HG03457 (cell line): Measurements from ENCODE around the gene GIPR.
"Not testable (repeated sequence)": the region's sequence is repeated elsewhere in the genome, so short reads cannot be mapped to it uniquely, and the experiment has no call there.

Experiments
- ATAC-seq: cut with Tn5 transposase; IDR thresholded peaks from one replicate; pipeline ENCODE4 v1.9.1; 2021; ENCODE audit warnings: moderate number of reproducible peaks; ENCODE audit not compliant: unreplicated experiment

The GIPR gene

DNA sequence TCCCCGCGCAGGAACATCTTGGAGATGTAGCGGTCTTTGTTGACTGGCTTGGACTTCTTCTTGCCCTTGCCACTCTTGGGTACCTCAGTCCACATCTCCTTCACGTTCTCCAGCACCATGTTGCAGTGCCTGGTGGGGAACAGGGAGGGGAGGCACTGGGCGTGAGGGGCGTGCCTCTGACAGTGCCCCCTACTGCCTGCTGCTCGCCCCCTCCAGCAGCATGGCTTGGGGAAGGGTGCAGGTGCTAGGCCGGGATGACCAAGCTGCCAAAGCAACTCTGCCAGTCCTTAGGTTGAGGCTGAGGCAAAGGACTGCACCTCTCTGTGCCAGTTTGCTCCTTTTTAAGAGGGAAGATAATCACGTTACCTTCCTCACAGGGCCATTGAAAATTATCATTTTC, 19.6 kb downstream of the GIPR start:
- ATAC-seq, result no peak

GRCh38 chr19:45691516-45692186, 23.6 kb downstream of the GIPR start, which contains the start of gene SNRPD2:
SNRPD2 (minus strand) TSS chr19:45691953; CDS start chr19:45691888, 65 bp downstream.
- ATAC-seq, result peak; percentile 43

- peak; percentile 71 for ATAC-seq
These were observed 24.4 kb downstream of the GIPR start, which contains the start of gene QPCTL for GRCh38 chr19:45692187-45693105. QPCTL (plus strand) TSS chr19:45692666; CDS start chr19:45692704, 38 bp downstream.

DNA sequence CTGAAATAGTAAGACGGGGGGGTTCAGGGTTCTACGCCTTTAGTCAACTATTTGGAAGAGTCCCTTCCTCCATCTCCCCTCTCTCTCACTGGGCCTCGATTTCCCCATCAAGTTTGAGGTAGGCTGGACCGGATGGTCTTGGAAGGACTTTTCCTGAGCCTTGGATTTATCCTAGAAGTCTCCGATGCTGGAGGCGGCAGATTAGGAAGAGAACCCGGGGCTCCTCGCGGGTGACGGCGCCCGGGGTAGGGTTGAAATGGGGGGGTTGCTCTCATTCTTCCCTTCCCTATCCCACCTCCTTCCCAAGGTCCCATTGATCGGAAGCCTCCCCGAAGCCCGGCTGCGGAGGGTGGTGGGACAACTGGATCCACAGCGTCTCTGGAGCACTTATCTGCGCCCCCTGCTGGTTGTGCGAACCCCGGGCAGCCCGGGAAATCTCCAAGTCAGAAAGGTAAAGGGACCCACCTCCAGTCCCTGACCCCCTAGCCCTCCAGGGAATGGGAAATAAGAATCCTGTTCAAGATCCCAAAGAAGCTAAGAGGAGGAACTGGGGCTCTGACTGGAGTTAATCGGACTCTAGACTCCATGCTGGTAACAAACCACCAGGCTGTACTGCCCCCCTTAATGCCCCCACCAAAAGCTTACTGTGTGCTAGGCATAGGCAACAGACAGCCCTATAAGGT, 25.2 kb downstream of the GIPR start:
- ATAC-seq, result no peak

DNA sequence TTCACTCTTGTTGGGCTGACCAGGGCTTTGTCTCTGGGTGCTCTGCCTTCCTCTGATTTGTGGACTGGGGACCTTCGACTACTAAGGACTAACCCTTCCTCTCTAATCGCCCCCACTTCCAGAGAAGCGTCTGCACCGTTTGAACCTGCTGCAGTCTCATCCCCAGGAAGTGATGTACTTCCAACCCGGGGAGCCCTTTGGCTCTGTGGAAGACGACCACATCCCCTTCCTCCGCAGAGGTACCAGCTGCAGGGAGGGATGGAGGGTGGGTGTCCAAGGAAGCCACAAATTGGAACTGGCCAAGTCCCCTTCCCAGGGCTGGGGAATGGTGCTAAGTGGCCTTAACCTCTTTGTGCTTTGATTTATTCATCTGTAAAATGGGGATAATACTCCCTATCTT, 33.7 kb downstream of the GIPR start:
- ATAC-seq, result no peak

- no peak for ATAC-seq
These were observed 37.1 kb downstream of the GIPR start for GRCh38 chr19:45705115-45705514.

- no peak for ATAC-seq
These were observed 37.8 kb downstream of the GIPR start for GRCh38 chr19:45705710-45706415.

- ATAC-seq, result no peak
These were observed 42.5 kb downstream of the GIPR start for GRCh38 chr19:45710356-45711130.

DNA sequence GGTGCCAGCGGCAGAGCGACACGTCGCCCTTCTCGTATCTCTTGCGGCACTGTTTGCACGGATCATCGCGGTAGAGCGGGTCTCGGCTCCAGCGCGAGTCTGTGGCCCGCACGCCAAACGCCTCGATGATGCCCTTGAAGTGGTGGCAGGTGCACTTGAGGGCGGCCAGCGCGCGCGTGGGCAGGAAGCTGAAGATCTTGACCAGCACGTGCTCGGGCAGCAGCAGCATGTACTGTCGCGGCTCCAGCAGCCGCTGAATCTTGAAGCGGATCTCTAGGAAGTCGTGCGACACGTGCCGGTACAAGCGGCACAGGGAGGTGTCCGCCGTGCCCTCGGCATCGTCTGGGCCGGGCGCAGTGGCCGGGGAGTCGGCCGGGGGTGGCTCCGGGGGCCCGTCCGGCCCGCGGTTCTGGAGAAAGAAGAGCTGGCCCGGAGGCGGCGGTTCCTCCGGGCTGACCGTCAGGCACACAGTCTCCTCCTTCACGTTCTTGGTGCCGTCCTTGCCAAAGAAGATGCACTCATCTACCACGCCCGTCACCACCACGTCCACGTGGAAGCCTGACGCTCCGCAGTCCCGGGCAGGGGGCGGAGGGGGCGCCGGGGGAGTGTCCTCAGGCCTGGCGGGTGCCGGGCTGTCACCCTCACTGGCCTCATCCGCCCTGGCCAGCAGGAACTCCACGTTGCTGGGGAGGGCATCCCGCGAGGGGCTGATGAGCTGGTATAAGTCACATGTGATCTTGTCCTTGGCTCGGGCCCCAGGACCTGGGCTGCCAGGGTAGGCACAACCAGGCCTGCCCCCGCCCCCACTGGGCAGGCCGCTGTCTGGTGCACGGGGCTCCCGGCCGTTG, 44.1 kb downstream of the GIPR start:
- ATAC-seq, result no peak

- no peak for ATAC-seq
These were observed 44.7 kb downstream of the GIPR start for GRCh38 chr19:45712699-45713067.

- no peak for ATAC-seq
These were observed 45.1 kb downstream of the GIPR start for GRCh38 chr19:45713141-45713540.

DNA sequence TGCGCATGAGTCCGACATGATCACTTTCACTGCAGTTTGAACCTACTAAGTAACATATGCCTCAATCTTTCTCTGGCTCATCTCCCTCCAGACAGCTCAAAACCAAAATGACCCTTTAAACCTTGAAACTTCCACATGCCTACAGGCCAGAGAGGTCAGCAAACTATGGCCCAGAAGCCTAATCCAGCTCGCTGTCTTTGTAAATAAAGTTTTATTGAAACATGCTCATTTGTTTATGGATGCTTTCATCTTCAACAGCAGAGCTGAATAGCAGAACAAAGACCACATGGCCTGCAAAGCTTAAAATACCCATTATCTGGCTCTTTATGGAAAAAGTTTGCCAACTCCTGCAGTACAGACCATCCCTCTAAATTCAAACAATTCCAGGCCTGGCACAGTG, 47.1 kb downstream of the GIPR start:
- no peak for ATAC-seq

GRCh38 chr19:45716359-45717130, 48.5 kb downstream of the GIPR start:
- no peak for ATAC-seq

DNA sequence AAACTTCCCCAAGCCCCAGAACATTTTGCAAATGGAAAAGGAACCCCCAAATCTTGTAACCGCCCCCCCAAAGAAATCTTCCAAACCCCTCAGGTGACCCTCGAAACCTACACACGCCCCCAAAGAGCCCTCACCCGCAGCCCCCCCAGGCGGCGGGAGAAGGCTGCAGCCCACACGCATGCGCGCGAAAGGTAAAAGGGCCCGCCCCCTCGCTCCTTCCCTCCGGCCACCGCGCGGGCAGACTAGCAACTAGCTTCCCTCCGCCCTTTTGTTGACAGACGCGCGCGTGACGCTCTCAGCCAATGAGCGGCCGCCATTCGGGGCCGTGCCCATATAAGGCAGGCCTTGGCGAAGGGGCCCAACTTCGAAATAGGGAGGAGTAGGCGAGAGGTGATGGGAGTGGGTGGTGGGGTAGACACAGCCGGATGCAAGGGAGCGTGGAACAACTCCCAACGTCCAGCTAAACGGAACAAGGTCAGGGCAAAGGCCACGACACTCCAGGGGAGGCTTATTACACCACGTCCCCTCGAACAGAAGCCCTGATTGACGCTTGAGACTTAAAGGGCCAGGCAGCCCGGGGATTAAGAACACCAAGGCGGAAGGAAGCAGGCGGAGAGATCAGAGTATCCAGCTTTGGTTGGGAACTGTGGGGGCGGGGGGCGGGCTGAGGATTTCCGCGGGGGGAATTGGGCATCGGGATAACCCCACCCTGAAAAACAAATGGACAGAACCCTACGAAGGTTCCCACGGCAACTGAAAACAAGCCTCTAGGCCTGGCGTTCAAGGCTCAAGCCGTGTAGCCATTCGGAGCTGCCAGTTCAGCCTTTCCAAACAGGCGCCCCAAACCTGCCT, 49.3 kb downstream of the GIPR start:
- peak; percentile 74 for ATAC-seq

GRCh38 chr19:45717983-45718650, 50.1 kb downstream of the GIPR start:
- no peak for ATAC-seq

DNA sequence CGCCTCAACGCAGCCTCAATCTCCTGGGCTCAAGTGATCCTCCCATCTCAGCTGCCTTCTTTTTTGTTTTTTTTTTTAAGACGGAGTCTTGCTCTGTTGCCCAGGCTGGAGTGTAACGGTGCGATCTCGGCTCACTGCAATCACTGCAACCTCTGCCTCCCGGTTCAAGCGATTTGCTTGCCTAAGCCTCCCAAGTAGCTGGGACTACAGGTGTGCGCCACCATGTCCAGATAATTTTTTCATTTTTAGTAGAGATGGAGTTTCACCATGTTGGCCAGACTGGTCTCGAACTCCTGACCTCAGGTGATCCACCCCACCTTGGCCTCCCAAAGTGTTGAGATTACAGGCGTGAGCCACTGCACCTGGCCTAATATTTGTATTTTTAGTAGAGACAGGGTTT, 52.0 kb downstream of the GIPR start:
- ATAC-seq, result not testable (repeated sequence)

DNA sequence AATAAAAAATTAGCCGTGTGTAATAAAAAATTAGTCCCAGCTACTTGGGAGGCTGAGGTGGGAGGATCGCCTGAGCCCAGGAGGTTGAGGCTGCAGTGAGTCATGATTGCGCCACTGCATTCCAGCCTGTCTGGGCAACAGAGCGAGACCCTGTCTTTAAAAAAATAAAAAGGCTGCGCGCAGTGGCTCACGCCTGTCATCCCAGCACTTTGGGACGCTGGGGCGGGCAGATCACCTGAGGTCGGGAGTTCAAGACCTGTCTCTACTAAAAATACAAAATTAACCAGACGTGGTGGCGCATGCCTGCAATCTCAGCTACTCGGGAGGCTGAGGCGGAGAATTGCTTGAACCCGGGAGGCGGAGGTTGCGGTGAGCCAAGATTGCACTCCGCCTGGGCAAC, 60.7 kb downstream of the GIPR start:
- not testable (repeated sequence) for ATAC-seq
